ENCODE results near the gene PDIA4. TPM values are rescaled to one million over a fixed set of nuclear protein-coding genes. Genes with fewer than 3 reads are reported as not detected.
A peak's percentile ranks its signal among the peaks of the same experiment; 100 is the strongest.

PDIA4 gene
- total RNA-seq, 1 experiment from 2014 or later = 341 TPM

DNA sequence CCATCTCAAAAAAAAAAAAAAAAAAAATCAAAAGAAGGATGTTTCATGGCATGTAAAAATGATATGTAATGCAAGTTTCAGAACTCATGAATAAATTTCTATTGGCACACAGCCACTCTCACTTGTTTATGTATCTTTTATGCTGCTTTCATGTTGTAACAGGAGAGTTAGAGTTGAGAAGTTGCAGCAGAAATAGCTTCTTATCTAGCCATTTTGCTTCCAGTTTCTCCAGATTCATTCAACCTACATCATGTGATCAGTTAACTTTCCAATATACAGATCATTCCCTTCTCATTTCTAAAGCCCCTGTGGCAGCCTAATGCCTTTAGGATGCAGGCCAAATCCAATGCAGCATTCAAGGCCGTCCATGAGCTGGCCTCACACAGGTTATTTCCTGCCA lies 31.9 kb upstream of the PDIA4 start:
- Mint-ChIP-seq H3K27ac (peak overlapping the region; percentile 84; the same call in 1 of the 2 replicates), H3K4me1 (peaks cover 5% of the 10 kb centered on the region), H3K4me3 (no peak overlapping the region), H3K36me3 (no peaks in the 10 kb centered on the region), H3K9me3 (peaks cover 13% of the 10 kb centered on the region), H3K27me3 (ENCODE audit: low read depth) (no peaks in the 10 kb centered on the region)
- DNase-seq (ENCODE audit: low spot score) = no peak
- ChIA-PET CTCF (interaction anchor here (1.2 to 3.3 kb wide), 3 partner anchors 11 to 94 kb away, joined by 3 to 15 read pairs (median 3); no protein-coding TSS in a partner anchor), POLR2A (no interaction called here)
- no peak for ATAC-seq
- TF ChIP-seq ZNF121 (CRISPR knock-in tag; IDR thresholded peaks at IDR 0.05) (no peak), PRRX2 (CRISPR knock-in tag; IDR thresholded peaks at IDR 0.05) (no peak), ZNF671 (CRISPR knock-in tag; IDR thresholded peaks at IDR 0.05) (no peak), ZNF317 (CRISPR knock-in tag; IDR thresholded peaks at IDR 0.05; ENCODE audit: borderline replicate concordance, low read depth) (no peak)
- TF ChIP-seq, protein P1, sequence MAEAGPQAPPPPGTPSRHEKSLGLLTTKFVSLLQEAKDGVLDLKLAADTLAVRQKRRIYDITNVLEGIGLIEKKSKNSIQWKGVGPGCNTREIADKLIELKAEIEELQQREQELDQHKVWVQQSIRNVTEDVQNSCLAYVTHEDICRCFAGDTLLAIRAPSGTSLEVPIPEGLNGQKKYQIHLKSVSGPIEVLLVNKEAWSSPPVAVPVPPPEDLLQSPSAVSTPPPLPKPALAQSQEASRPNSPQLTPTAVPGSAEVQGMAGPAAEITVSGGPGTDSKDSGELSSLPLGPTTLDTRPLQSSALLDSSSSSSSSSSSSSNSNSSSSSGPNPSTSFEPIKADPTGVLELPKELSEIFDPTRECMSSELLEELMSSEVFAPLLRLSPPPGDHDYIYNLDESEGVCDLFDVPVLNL (CRISPR knock-in tag; IDR thresholded peaks at IDR 0.05; ENCODE audit: borderline replicate concordance, low read depth) = no peak
- TF ChIP-seq, protein P2, sequence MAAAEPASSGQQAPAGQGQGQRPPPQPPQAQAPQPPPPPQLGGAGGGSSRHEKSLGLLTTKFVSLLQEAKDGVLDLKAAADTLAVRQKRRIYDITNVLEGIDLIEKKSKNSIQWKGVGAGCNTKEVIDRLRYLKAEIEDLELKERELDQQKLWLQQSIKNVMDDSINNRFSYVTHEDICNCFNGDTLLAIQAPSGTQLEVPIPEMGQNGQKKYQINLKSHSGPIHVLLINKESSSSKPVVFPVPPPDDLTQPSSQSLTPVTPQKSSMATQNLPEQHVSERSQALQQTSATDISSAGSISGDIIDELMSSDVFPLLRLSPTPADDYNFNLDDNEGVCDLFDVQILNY (CRISPR knock-in tag; IDR thresholded peaks at IDR 0.05) = no peak

DNA sequence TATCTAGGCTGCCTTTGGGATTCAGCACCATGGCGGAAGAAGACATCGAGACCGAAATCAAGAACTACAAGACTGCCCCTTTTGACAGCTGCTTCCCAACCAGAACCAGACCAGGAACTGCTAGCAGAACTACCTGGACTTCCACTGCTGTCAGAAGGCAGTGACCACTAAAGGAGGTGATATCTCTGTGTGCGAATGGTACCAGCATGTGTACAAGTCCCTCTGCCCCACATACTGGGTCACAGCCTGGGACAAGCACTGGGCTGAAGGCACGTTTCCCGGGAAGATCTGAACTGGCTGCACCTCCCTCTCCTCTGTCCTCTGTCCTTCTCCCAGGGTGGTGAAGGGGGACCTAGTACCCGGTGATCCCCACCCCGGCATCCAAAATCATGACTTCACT lies 25.6 kb upstream of the PDIA4 start:
- H3K4me1 Mint-ChIP-seq = no peaks in the 10 kb centered on the region
- CTCF ChIA-PET = interaction anchor here (1.5 to 3.0 kb wide), 2 partner anchors 12 to 48 kb away, joined by 4 to 13 read pairs; no protein-coding TSS in a partner anchor
- H3K36me3 Mint-ChIP-seq = no peaks in the 10 kb centered on the region
- no peak overlapping the region for H3K4me3 Mint-ChIP-seq
- no peak overlapping the region for H3K27ac Mint-ChIP-seq
- TF ChIP-seq, protein P3, sequence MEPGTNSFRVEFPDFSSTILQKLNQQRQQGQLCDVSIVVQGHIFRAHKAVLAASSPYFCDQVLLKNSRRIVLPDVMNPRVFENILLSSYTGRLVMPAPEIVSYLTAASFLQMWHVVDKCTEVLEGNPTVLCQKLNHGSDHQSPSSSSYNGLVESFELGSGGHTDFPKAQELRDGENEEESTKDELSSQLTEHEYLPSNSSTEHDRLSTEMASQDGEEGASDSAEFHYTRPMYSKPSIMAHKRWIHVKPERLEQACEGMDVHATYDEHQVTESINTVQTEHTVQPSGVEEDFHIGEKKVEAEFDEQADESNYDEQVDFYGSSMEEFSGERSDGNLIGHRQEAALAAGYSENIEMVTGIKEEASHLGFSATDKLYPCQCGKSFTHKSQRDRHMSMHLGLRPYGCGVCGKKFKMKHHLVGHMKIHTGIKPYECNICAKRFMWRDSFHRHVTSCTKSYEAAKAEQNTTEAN (CRISPR knock-in tag; IDR thresholded peaks at IDR 0.05) = no peak
- TF ChIP-seq, protein P4, sequence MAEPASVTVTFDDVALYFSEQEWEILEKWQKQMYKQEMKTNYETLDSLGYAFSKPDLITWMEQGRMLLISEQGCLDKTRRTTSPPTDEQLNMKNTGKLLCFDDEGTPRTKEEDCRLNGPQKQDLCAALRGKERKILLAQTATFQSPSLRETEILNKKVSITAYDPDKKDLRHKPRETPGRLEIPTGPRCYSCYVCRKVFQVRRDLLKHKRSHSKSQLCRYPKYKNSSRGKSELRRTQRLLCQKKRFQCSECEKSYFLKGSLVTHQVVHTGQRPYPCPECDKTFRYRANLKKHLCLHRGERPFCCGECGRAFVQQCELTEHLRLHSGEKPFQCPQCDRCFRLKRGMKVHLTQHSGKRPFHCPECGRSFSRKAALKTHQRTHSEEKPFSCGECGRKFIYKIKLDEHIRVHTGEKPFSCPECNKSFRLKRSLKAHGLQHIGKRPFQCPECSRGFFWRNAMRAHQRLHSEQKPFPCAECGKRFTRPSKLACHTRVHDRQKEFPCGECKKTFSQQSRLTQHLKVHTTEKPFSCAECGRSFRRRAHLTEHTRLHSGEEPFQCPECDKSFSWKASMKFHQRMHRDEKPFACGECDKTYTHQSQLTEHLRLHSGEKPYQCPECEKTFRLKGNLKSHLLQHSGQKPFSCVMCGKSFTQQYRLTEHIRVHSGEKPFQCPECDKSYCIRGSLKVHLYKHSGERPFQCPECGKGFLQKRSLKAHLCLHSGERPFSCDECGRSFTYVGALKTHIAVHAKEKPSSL (CRISPR knock-in tag; conservative IDR thresholded peaks at IDR 0.05) = no peak
- no peak for TF ChIP-seq ELF4 (CRISPR knock-in tag; IDR thresholded peaks at IDR 0.05; ENCODE audit: low read depth)
- TF ChIP-seq NFE2L1 (CRISPR knock-in tag; IDR thresholded peaks at IDR 0.05) = no peak
- TF ChIP-seq NR1H2 (CRISPR knock-in tag; IDR thresholded peaks at IDR 0.05) = no peak
- TF ChIP-seq, protein P5, sequence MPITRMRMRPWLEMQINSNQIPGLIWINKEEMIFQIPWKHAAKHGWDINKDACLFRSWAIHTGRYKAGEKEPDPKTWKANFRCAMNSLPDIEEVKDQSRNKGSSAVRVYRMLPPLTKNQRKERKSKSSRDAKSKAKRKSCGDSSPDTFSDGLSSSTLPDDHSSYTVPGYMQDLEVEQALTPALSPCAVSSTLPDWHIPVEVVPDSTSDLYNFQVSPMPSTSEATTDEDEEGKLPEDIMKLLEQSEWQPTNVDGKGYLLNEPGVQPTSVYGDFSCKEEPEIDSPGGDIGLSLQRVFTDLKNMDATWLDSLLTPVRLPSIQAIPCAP (CRISPR knock-in tag; IDR thresholded peaks at IDR 0.05) = no peak
- TF ChIP-seq, protein P6, sequence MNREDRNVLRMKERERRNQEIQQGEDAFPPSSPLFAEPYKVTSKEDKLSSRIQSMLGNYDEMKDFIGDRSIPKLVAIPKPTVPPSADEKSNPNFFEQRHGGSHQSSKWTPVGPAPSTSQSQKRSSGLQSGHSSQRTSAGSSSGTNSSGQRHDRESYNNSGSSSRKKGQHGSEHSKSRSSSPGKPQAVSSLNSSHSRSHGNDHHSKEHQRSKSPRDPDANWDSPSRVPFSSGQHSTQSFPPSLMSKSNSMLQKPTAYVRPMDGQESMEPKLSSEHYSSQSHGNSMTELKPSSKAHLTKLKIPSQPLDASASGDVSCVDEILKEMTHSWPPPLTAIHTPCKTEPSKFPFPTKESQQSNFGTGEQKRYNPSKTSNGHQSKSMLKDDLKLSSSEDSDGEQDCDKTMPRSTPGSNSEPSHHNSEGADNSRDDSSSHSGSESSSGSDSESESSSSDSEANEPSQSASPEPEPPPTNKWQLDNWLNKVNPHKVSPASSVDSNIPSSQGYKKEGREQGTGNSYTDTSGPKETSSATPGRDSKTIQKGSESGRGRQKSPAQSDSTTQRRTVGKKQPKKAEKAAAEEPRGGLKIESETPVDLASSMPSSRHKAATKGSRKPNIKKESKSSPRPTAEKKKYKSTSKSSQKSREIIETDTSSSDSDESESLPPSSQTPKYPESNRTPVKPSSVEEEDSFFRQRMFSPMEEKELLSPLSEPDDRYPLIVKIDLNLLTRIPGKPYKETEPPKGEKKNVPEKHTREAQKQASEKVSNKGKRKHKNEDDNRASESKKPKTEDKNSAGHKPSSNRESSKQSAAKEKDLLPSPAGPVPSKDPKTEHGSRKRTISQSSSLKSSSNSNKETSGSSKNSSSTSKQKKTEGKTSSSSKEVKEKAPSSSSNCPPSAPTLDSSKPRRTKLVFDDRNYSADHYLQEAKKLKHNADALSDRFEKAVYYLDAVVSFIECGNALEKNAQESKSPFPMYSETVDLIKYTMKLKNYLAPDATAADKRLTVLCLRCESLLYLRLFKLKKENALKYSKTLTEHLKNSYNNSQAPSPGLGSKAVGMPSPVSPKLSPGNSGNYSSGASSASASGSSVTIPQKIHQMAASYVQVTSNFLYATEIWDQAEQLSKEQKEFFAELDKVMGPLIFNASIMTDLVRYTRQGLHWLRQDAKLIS (CRISPR knock-in tag; IDR thresholded peaks at IDR 0.05; ENCODE audit: borderline replicate concordance) = no peak
- TF ChIP-seq ZNF138 (CRISPR knock-in tag; conservative IDR thresholded peaks at IDR 0.05) = no peak
- TF ChIP-seq NR3C1 (CRISPR knock-in tag; conservative IDR thresholded peaks at IDR 0.05; ENCODE audit: low read depth) = no peak
- no peak for TF ChIP-seq HMGA2 (CRISPR knock-in tag; IDR thresholded peaks at IDR 0.05)
- no peak for TF ChIP-seq ETV6 (CRISPR knock-in tag; IDR thresholded peaks at IDR 0.05)
- TF ChIP-seq PRRX2 (CRISPR knock-in tag; IDR thresholded peaks at IDR 0.05) = no peak
- TF ChIP-seq, protein P7, sequence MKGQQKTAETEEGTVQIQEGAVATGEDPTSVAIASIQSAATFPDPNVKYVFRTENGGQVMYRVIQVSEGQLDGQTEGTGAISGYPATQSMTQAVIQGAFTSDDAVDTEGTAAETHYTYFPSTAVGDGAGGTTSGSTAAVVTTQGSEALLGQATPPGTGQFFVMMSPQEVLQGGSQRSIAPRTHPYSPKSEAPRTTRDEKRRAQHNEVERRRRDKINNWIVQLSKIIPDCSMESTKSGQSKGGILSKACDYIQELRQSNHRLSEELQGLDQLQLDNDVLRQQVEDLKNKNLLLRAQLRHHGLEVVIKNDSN (CRISPR knock-in tag; IDR thresholded peaks at IDR 0.05) = no peak
- TF ChIP-seq EMX1 (CRISPR knock-in tag; IDR thresholded peaks at IDR 0.05) = no peak
- TF ChIP-seq ZNF219 (CRISPR knock-in tag; IDR thresholded peaks at IDR 0.05; ENCODE audit: borderline replicate concordance) = no peak
- no peak for TF ChIP-seq FOXP1 (CRISPR knock-in tag; IDR thresholded peaks at IDR 0.05; ENCODE audit: borderline replicate concordance)
- TF ChIP-seq SMAD4 (CRISPR knock-in tag; IDR thresholded peaks at IDR 0.05) = no peak
- TF ChIP-seq, protein P8, sequence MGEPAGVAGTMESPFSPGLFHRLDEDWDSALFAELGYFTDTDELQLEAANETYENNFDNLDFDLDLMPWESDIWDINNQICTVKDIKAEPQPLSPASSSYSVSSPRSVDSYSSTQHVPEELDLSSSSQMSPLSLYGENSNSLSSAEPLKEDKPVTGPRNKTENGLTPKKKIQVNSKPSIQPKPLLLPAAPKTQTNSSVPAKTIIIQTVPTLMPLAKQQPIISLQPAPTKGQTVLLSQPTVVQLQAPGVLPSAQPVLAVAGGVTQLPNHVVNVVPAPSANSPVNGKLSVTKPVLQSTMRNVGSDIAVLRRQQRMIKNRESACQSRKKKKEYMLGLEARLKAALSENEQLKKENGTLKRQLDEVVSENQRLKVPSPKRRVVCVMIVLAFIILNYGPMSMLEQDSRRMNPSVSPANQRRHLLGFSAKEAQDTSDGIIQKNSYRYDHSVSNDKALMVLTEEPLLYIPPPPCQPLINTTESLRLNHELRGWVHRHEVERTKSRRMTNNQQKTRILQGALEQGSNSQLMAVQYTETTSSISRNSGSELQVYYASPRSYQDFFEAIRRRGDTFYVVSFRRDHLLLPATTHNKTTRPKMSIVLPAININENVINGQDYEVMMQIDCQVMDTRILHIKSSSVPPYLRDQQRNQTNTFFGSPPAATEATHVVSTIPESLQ (CRISPR knock-in tag; IDR thresholded peaks at IDR 0.05) = no peak
- DNase-seq (ENCODE audit: low spot score) (no peak), ATAC-seq (no peak)
- POLR2A ChIA-PET = no interaction called here
- H3K27me3 Mint-ChIP-seq (ENCODE audit: low read depth) = no peaks in the 10 kb centered on the region; the same call in 1 of the 2 replicates
- peaks cover 18% of the 10 kb centered on the region for H3K9me3 Mint-ChIP-seq
